IMR-90 (cell line): ENCODE data around the gene MYL12B. TPM values are rescaled to one million over a fixed set of nuclear protein-coding genes. Genes with fewer than 3 reads are reported as not detected.
"Not testable (repeated sequence)": the region's sequence is repeated elsewhere in the genome, so short reads cannot be mapped to it uniquely, and the experiment has no call there.

Source experiments
- ATAC-seq: fragments of 200-7000 bp; cut with Tn5 transposase; 2 replicates; pipeline ENCODE4 v1.9.1; 2020; ENCODE audit warnings: low read depth, mild to moderate bottlenecking, moderate library complexity
- BruUV-seq: library from RNA; stranded (reverse); fragments of 400-500 nt; replicated peaks from 2 replicates; lab custom pipeline; 2021; lab: Mats Ljungman, UMichigan
- CTCF ChIA-PET: fragments of 300-600 bp; formaldehyde crosslinking; extraction: SDS; loops from one replicate; lab custom pipeline; 2021; ENCODE audit warnings: antibody characterized with exemption; lab: Yijun Ruan, JAX
- POLR2A ChIA-PET: fragments of 300-600 bp; sonication (Branson Sonifier 250); formaldehyde crosslinking; loops from one replicate; lab custom pipeline; 2022; ENCODE audit warnings: antibody characterized with exemption; ENCODE audit not compliant: unreplicated experiment; lab: Charles Lee
- DNase-seq: peaks from one replicate; pipeline ENCODE4 v3.0.0; 2013
- H2AFZ ChIP-seq: replicated peaks from 2 replicates; pipeline ENCODE3; 2013; ENCODE audit warnings: low read length, mild to moderate bottlenecking; ENCODE audit not compliant: poor library complexity
- H2AK5ac ChIP-seq: 2 replicates; pipeline ENCODE4 v1.6.1; 2013; ENCODE audit warnings: low read depth, low read length, inconsistent platforms
- H2AK9ac ChIP-seq: replicated peaks from 2 replicates; pipeline ENCODE3; 2013; ENCODE audit warnings: mild to moderate bottlenecking, low read depth, low read length, moderate library complexity; ENCODE audit not compliant: poor library complexity
- H2BK120ac ChIP-seq: 2 replicates; pipeline ENCODE4 v1.6.1; 2013; ENCODE audit warnings: low read depth, low read length, inconsistent platforms
- H2BK15ac ChIP-seq: 3 replicates; pipeline ENCODE4 v1.6.1; 2013; ENCODE audit warnings: low read depth, low read length, inconsistent platforms
- H2BK20ac ChIP-seq: 2 replicates; pipeline ENCODE4 v1.6.1; 2013; ENCODE audit warnings: low read depth, mild to moderate bottlenecking, inconsistent platforms, low read length, moderate library complexity
- H2BK5ac ChIP-seq: 2 replicates; pipeline ENCODE4 v1.6.1; 2013; ENCODE audit warnings: mild to moderate bottlenecking, low read depth, low read length, inconsistent platforms; ENCODE audit not compliant: poor library complexity, severe bottlenecking
- H3K14ac ChIP-seq: replicated peaks from 2 replicates; pipeline ENCODE4 v1.6.1; 2013; ENCODE audit warnings: low read depth, low read length, inconsistent platforms
- H3K18ac ChIP-seq: 2 replicates; pipeline ENCODE4 v1.6.1; 2013; ENCODE audit warnings: low read depth, low read length, control low read depth
- H3K23ac ChIP-seq: 2 replicates; pipeline ENCODE4 v1.6.1; 2013; ENCODE audit warnings: low read depth, low read length, inconsistent platforms
- H3K27ac ChIP-seq: 2 replicates; pipeline ENCODE4 v1.5.1; 2013; ENCODE audit warnings: mild to moderate bottlenecking, control low read depth, low read length; ENCODE audit not compliant: insufficient read depth
- H3K27me3 ChIP-seq: 2 replicates; pipeline ENCODE4 v1.6.1; 2013; ENCODE audit warnings: low read length; ENCODE audit not compliant: control insufficient read depth, insufficient read depth
- H3K36me3 ChIP-seq: 2 replicates; pipeline ENCODE4 v1.6.1; 2013; ENCODE audit warnings: low read length, mixed read lengths; ENCODE audit not compliant: control insufficient read depth, insufficient read depth
- H3K4ac ChIP-seq: 2 replicates; pipeline ENCODE4 v1.6.1; 2013; ENCODE audit warnings: low read depth, low read length, inconsistent platforms
- H3K4me1 ChIP-seq: 2 replicates; pipeline ENCODE4 v1.6.1; 2013; ENCODE audit warnings: low read length, mixed read lengths; ENCODE audit not compliant: control insufficient read depth, insufficient read depth
- H3K4me2 ChIP-seq: 2 replicates; pipeline ENCODE4 v1.6.1; 2013; ENCODE audit warnings: low read depth, mild to moderate bottlenecking, control low read depth, low read length, moderate library complexity
- H3K4me3 ChIP-seq: 2 replicates; pipeline ENCODE4 v1.5.1; 2013; ENCODE audit warnings: low read depth, mild to moderate bottlenecking, control low read depth, low read length, moderate library complexity; ENCODE audit not compliant: insufficient read depth
- H3K56ac ChIP-seq: 2 replicates; pipeline ENCODE4 v1.6.1; 2013; ENCODE audit warnings: low read length, inconsistent platforms; ENCODE audit not compliant: insufficient read depth; ENCODE audit errors: extremely low read depth
- H3K79me1 ChIP-seq, 2 experiments: 2 replicates each; pipeline ENCODE4 v1.6.1; 2013; ENCODE audit warnings: low read length in 2 of 2, inconsistent platforms in 1 of 2, low read depth in 1 of 2
- H3K9ac ChIP-seq: 2 replicates; pipeline ENCODE4 v1.6.1; 2013; ENCODE audit warnings: low read depth, low read length, control low read depth
- H3K9me1 ChIP-seq: 2 replicates; pipeline ENCODE4 v1.6.1; 2013; ENCODE audit warnings: low read length, inconsistent platforms; ENCODE audit not compliant: insufficient read depth
- H3K9me3 ChIP-seq: 2 replicates; pipeline ENCODE4 v1.6.1; 2013; ENCODE audit warnings: low read length; ENCODE audit not compliant: control insufficient read depth, insufficient read depth
- H4K20me1 ChIP-seq: 2 replicates; pipeline ENCODE4 v1.6.1; 2013; ENCODE audit warnings: low read length, inconsistent platforms; ENCODE audit not compliant: insufficient read depth
- H4K5ac ChIP-seq: 2 replicates; pipeline ENCODE4 v1.6.1; 2013; ENCODE audit warnings: mild to moderate bottlenecking, low read depth, low read length, control low read depth
- H4K8ac ChIP-seq, 2 experiments: 2 replicates each; pipeline ENCODE4 v1.6.1; 2013; ENCODE audit warnings: low read depth in 2 of 2, low read length in 2 of 2, control low read depth in 1 of 2, inconsistent platforms in 1 of 2
- H4K91ac ChIP-seq: 2 replicates; pipeline ENCODE4 v1.6.1; 2013; ENCODE audit warnings: low read depth, low read length, inconsistent platforms; ENCODE audit not compliant: insufficient read depth
- CEBPB ChIP-seq: IDR thresholded peaks from 2 replicates; pipeline ENCODE4 v1.6.1; 2012; ENCODE audit warnings: low read depth, low read length, improper control_type of control experiment
- CHD1 ChIP-seq: IDR thresholded peaks from 2 replicates; pipeline ENCODE4 v1.6.1; 2012; ENCODE audit warnings: low read depth, low read length, improper control_type of control experiment
- CTCF ChIP-seq: conservative IDR thresholded peaks from 2 replicates; pipeline ENCODE4 v1.5.1; 2012; ENCODE audit warnings: mild to moderate bottlenecking, low read depth, low read length, improper control_type of control experiment
- MAFK ChIP-seq: IDR thresholded peaks from 2 replicates; pipeline ENCODE4 v1.6.1; 2012; ENCODE audit warnings: low read depth, low read length, improper control_type of control experiment
- MAZ ChIP-seq: IDR thresholded peaks from 2 replicates; pipeline ENCODE4 v1.6.1; 2012; ENCODE audit warnings: low read depth, mild to moderate bottlenecking, low read length, improper control_type of control experiment, moderate library complexity, borderline replicate concordance
- MXI1 ChIP-seq: IDR thresholded peaks from 2 replicates; pipeline ENCODE4 v1.6.1; 2012; ENCODE audit warnings: low read depth, mild to moderate bottlenecking, low read length, moderate library complexity, borderline replicate concordance
- POLR2A ChIP-seq: IDR thresholded peaks from 2 replicates; pipeline ENCODE4 v1.6.1; 2012; ENCODE audit warnings: mild to moderate bottlenecking, low read depth, low read length
- RAD21 ChIP-seq: IDR thresholded peaks from 2 replicates; pipeline ENCODE4 v1.6.1; 2012; ENCODE audit warnings: low read length, improper control_type of control experiment
- RCOR1 ChIP-seq: IDR thresholded peaks from 2 replicates; pipeline ENCODE4 v1.6.1; 2012; ENCODE audit warnings: mild to moderate bottlenecking, low read length, improper control_type of control experiment; ENCODE audit not compliant: insufficient replicate concordance
- SMC3 ChIP-seq: fragments of 150-350 bp; IDR thresholded peaks from 2 replicates; pipeline ENCODE4 v1.6.1; 2016; ENCODE audit warnings: low read depth, mild to moderate bottlenecking, antibody characterized with exemption, low read length, moderate library complexity
- WGBS, 2 experiments: methylation state at CpG; one replicate each; pipeline versions ENCODE4 v1.1.5 to v1.1.7; 2013; ENCODE audit warnings: missing lambda C conversion rate in 2 of 2; ENCODE audit not compliant: insufficient read length in 1 of 2; ENCODE audit errors: extremely low coverage in 2 of 2; 5-methylcytosine and 5-hydroxymethylcytosine counted together
- dilution Hi-C: fragments of 300-500 bp; cut with HindIII; formaldehyde crosslinking; loops from one replicate; pipeline ENCODE4 v1.14.3; 2018; ENCODE audit warnings: low sequenced_read_pairs; ENCODE audit not compliant: unreplicated experiment
- in situ Hi-C: fragments of 300-500 bp; cut with MboI; formaldehyde crosslinking; loops from 3 replicates; pipeline ENCODE4 v1.14.3; 2019; ENCODE audit warnings: low sequenced_read_pairs, inconsistent platforms, mixed read lengths
- intact Hi-C: fragments of 100-400 bp; cut with micrococcal nuclease; formaldehyde crosslinking; loops from 2 replicates; pipeline ENCODE4 v1.10.0; 2022
- polyA plus RNA-seq, 3 experiments: library from polyadenylated mRNA; depleted of rRNA; stranded (reverse); fragments of >200 nt; gene quantifications; 2 replicates each; pipeline ENCODE4 v1.2.3, GENCODE V29; 2012; ENCODE audit warnings: low replicate concordance in 1 of 3
- total RNA-seq: library from RNA; depleted of rRNA; stranded (reverse); fragments of >200 nt; gene quantifications from 2 replicates; pipeline ENCODE4 v1.2.3, GENCODE V29; 2012

MYL12B gene
- total and polyA plus RNA-seq, 2 of the 4 experiments (the other 2 are of a cell fraction) = 692 to 816 TPM

GRCh38 chr18:3313685-3314084 lies 51.8 kb downstream of the MYL12B start:
- Histone ChIP-seq H2BK20ac (no peak overlapping the region), H2AK9ac (no peak overlapping the region), H3K18ac (no peak overlapping the region), H3K36me3 (no peaks in the 10 kb centered on the region), H2BK120ac (no peak overlapping the region), H3K27me3 (no peaks in the 10 kb centered on the region), H4K20me1 (no peaks in the 10 kb centered on the region), H3K4ac (no peak overlapping the region), H2AFZ (no peak overlapping the region), H4K8ac (no peak overlapping the region), H2BK5ac (no peak overlapping the region), H3K4me2 (no peak overlapping the region), H3K79me1 (no peaks in the 10 kb centered on the region), H2AK5ac (no peak overlapping the region), H3K14ac (no peak overlapping the region), H2BK15ac (no peak overlapping the region), H4K5ac (no peak overlapping the region), H3K9me3 (peaks cover 5% of the 10 kb centered on the region; the same call in 1 of the 2 replicates), H3K9ac (no peak overlapping the region), H3K56ac (no peak overlapping the region), H3K23ac (no peak overlapping the region), H3K4me1 (no peaks in the 10 kb centered on the region), H3K9me1 (no peaks in the 10 kb centered on the region), H4K91ac (no peak overlapping the region), H3K4me3 (no peak overlapping the region), H3K27ac (no peak overlapping the region)
- dilution Hi-C loops (no loop called here), intact Hi-C loops (no loop called here), in situ Hi-C loops (no loop called here)
- ChIA-PET CTCF (interaction anchor here (1.1 kb wide), 1 partner anchor 47 kb away, joined by 6 read pairs; no protein-coding TSS in a partner anchor), POLR2A (no interaction called here)
- TF ChIP-seq MAZ (no peak), POLR2A (no peak), CTCF (no peak), SMC3 (no peak), MXI1 (no peak), MAFK (no peak), RCOR1 (no peak), RAD21 (no peak), CEBPB (no peak), CHD1 (no peak)
- BruUV-seq = no TSS peak
- ATAC-seq (no peak), DNase-seq (no peak)
- WGBS, 2 experiments = no CpG with 5 or more reads among the region's 4 CpGs

- CTCF ChIA-PET, H2AFZ ChIP-seq, H3K23ac ChIP-seq, H3K79me1 ChIP-seq, H3K9me1 ChIP-seq, BruUV-seq, H3K9ac ChIP-seq, POLR2A ChIA-PET, H4K8ac ChIP-seq, H2BK15ac ChIP-seq, H3K4me3 ChIP-seq, intact Hi-C loops, H4K91ac ChIP-seq, H2BK20ac ChIP-seq, ATAC-seq, DNase-seq, H3K18ac ChIP-seq, H3K4ac ChIP-seq, H4K5ac ChIP-seq, H3K36me3 ChIP-seq, H3K27ac ChIP-seq, H3K4me2 ChIP-seq, H3K9me3 ChIP-seq, H2BK5ac ChIP-seq, H3K14ac ChIP-seq, H3K56ac ChIP-seq, dilution Hi-C loops, H3K4me1 ChIP-seq, H3K27me3 ChIP-seq, H2BK120ac ChIP-seq, in situ Hi-C loops, H2AK9ac ChIP-seq, H2AK5ac ChIP-seq, H4K20me1 ChIP-seq: not testable (repeated sequence)
- no CpG with 5 or more reads among the region's 1 CpG for WGBS, 2 experiments
These were observed 53.4 kb downstream of the MYL12B start for GRCh38 chr18:3315344-3315743.
